Panc1 (cell line): Measurements from ENCODE around the gene FUT7. TPM values are rescaled to one million over a fixed set of nuclear protein-coding genes. Genes with fewer than 3 reads are reported as not detected.

Experiments used
- ATAC-seq: fragments of 200-7000 bp; cut with Tn5 transposase; 2 replicates; pipeline ENCODE4 v1.9.1; 2020; ENCODE audit warnings: mild to moderate bottlenecking, moderate library complexity
- BruUV-seq: library from RNA; stranded (reverse); fragments of 400-500 nt; replicated peaks from 2 replicates; lab custom pipeline; 2021; lab: Mats Ljungman, UMichigan
- CTCF ChIA-PET: fragments of 300-600 bp; sonication (Branson Sonifier 250); formaldehyde crosslinking; loops from one replicate; lab custom pipeline; 2022; ENCODE audit warnings: antibody characterized with exemption; lab: Charles Lee
- POLR2A ChIA-PET: fragments of 300-600 bp; sonication (Branson Sonifier 250); formaldehyde crosslinking; loops from one replicate; lab custom pipeline; 2022; ENCODE audit warnings: antibody characterized with exemption; lab: Charles Lee
- DNase-seq: peaks from one replicate; pipeline ENCODE4 v3.0.0-alpha.2; 2010; ENCODE audit warnings: low read depth, low spot score
- H3K27ac ChIP-seq: 2 replicates; pipeline ENCODE4 v1.5.1; 2011; ENCODE audit warnings: mild to moderate bottlenecking, low read length, inconsistent platforms
- H3K27me3 ChIP-seq: fragments of 200-500 bp; sonication (Bioruptor generic); 2 replicates; pipeline ENCODE4 v1.6.0; 2014; ENCODE audit warnings: low read length, inconsistent platforms; ENCODE audit not compliant: control insufficient read depth, insufficient read depth
- H3K36me3 ChIP-seq: fragments of 200-500 bp; sonication (Bioruptor generic); 2 replicates; pipeline ENCODE4 v1.5.1; 2014; ENCODE audit warnings: inconsistent platforms, mild to moderate bottlenecking, low read length, moderate library complexity; ENCODE audit not compliant: control insufficient read depth, insufficient read depth
- H3K4me1 ChIP-seq: 2 replicates; pipeline ENCODE4 v1.5.1; 2011; ENCODE audit warnings: inconsistent platforms, mild to moderate bottlenecking, low read length, moderate library complexity; ENCODE audit not compliant: control insufficient read depth, insufficient read depth
- H3K4me3 ChIP-seq, 2 experiments: 2 replicates each; pipeline ENCODE4 v1.5.1; 2011 to 2012; ENCODE audit warnings: low read depth in 2 of 2, low read length in 2 of 2, mild to moderate bottlenecking in 2 of 2, inconsistent platforms in 1 of 2, moderate library complexity in 1 of 2
- H3K9me3 ChIP-seq: fragments of 200-500 bp; sonication (Bioruptor generic); 2 replicates; pipeline ENCODE4 v1.5.1; 2014; ENCODE audit warnings: low read depth, mild to moderate bottlenecking, inconsistent platforms, low read length, moderate library complexity; ENCODE audit not compliant: control insufficient read depth, insufficient read depth
- POLR2AphosphoS5 ChIP-seq: IDR thresholded peaks from 2 replicates; pipeline ENCODE4 v1.6.1; 2012; ENCODE audit warnings: mild to moderate bottlenecking, low read depth, low read length, moderate library complexity
- SIN3A ChIP-seq: IDR thresholded peaks from 2 replicates; pipeline ENCODE4 v1.6.1; 2012; ENCODE audit warnings: low read depth, mild to moderate bottlenecking, low read length, moderate library complexity, borderline replicate concordance; ENCODE audit not compliant: insufficient read depth
- TCF7L2 ChIP-seq: IDR thresholded peaks from 2 replicates; pipeline ENCODE4 v1.6.1; 2011; ENCODE audit warnings: mild to moderate bottlenecking, low read depth, low read length, inconsistent platforms
- in situ Hi-C: cut with HindIII; loops from 2 replicates; pipeline ENCODE4 v1.10.0; 2016; ENCODE audit warnings: low sequenced_read_pairs, low pct_unique_long_range_greater_than_20kb
- intact Hi-C: fragments of 100-400 bp; cut with micrococcal nuclease; formaldehyde crosslinking; loops from one replicate; pipeline ENCODE4 v1.10.0; 2022; ENCODE audit not compliant: unreplicated experiment
- total RNA-seq: library from RNA; stranded (reverse); gene quantifications from one replicate; pipeline ENCODE4 v1.2.1, GENCODE V29; 2021; ENCODE audit not compliant: unreplicated experiment
- TF ChIP-seq, protein P1 (sequence below), 2 experiments: IDR thresholded peaks; 2 replicates each; pipeline ENCODE4 v1.6.1; 2011 to 2012; ENCODE audit warnings: low read depth in 2 of 2, control low read depth in 1 of 2, low read length in 1 of 2, mild to moderate bottlenecking in 1 of 2, moderate library complexity in 1 of 2; ENCODE audit not compliant: insufficient read depth in 1 of 2
- TF ChIP-seq, protein P2 (sequence below): fragments of 450-650 bp; IDR thresholded peaks from 2 replicates; pipeline ENCODE4 v1.5.1; 2017; ENCODE audit warnings: mild to moderate bottlenecking

The FUT7 gene
- total RNA-seq, 1 experiment from 2014 or later, result not detected

DNA sequence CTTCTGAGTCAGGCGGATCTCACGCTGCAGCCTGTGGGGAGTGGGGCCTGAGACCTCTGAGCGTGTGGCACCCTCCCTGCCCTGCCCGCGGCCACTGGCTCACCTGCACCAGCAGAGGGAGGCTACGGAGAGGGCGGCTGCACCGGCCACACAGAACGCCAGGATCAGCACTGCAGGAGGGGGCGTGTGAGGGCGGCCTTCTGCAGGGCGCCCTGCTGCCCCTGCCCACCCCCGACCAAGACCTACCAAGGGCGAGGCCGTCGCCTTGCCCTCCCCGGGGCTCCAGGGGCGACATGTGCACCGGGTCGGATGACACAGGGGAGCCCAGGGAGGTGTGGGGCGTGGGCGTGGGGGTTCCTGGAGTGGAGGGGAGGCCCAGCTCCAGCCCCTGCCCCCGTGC, 8.7 kb upstream of the FUT7 start:
- no peaks in the 10 kb centered on the region for H3K9me3 ChIP-seq
- H3K4me1 ChIP-seq, result peaks cover 10% of the 10 kb centered on the region; the same call in 1 of the 2 replicates
- H3K27me3 ChIP-seq, result no peaks in the 10 kb centered on the region
- H3K36me3 ChIP-seq, result no peaks in the 10 kb centered on the region
- H3K4me3 ChIP-seq, result no peak overlapping the region
- BruUV-seq, result no TSS peak
- in situ Hi-C loops, result no loop called here
- intact Hi-C loops, result no loop called here
- ChIA-PET CTCF (no interaction called here), POLR2A (no interaction called here)
- TF ChIP-seq, protein P1, sequence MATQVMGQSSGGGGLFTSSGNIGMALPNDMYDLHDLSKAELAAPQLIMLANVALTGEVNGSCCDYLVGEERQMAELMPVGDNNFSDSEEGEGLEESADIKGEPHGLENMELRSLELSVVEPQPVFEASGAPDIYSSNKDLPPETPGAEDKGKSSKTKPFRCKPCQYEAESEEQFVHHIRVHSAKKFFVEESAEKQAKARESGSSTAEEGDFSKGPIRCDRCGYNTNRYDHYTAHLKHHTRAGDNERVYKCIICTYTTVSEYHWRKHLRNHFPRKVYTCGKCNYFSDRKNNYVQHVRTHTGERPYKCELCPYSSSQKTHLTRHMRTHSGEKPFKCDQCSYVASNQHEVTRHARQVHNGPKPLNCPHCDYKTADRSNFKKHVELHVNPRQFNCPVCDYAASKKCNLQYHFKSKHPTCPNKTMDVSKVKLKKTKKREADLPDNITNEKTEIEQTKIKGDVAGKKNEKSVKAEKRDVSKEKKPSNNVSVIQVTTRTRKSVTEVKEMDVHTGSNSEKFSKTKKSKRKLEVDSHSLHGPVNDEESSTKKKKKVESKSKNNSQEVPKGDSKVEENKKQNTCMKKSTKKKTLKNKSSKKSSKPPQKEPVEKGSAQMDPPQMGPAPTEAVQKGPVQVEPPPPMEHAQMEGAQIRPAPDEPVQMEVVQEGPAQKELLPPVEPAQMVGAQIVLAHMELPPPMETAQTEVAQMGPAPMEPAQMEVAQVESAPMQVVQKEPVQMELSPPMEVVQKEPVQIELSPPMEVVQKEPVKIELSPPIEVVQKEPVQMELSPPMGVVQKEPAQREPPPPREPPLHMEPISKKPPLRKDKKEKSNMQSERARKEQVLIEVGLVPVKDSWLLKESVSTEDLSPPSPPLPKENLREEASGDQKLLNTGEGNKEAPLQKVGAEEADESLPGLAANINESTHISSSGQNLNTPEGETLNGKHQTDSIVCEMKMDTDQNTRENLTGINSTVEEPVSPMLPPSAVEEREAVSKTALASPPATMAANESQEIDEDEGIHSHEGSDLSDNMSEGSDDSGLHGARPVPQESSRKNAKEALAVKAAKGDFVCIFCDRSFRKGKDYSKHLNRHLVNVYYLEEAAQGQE (IDR thresholded peaks at IDR 0.05; ENCODE audit: insufficient read depth in 1 of 2, low read depth in 2 of 2, low read length in 1 of 2), result no peak
- TF ChIP-seq SIN3A, result no peak
- TF ChIP-seq, protein P2, sequence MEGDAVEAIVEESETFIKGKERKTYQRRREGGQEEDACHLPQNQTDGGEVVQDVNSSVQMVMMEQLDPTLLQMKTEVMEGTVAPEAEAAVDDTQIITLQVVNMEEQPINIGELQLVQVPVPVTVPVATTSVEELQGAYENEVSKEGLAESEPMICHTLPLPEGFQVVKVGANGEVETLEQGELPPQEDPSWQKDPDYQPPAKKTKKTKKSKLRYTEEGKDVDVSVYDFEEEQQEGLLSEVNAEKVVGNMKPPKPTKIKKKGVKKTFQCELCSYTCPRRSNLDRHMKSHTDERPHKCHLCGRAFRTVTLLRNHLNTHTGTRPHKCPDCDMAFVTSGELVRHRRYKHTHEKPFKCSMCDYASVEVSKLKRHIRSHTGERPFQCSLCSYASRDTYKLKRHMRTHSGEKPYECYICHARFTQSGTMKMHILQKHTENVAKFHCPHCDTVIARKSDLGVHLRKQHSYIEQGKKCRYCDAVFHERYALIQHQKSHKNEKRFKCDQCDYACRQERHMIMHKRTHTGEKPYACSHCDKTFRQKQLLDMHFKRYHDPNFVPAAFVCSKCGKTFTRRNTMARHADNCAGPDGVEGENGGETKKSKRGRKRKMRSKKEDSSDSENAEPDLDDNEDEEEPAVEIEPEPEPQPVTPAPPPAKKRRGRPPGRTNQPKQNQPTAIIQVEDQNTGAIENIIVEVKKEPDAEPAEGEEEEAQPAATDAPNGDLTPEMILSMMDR, result no peak
- TF ChIP-seq POLR2AphosphoS5, result no peak
- TF ChIP-seq TCF7L2, result no peak
- H3K27ac ChIP-seq, result no peak overlapping the region
- no peak for ATAC-seq
- no peak for DNase-seq

DNA sequence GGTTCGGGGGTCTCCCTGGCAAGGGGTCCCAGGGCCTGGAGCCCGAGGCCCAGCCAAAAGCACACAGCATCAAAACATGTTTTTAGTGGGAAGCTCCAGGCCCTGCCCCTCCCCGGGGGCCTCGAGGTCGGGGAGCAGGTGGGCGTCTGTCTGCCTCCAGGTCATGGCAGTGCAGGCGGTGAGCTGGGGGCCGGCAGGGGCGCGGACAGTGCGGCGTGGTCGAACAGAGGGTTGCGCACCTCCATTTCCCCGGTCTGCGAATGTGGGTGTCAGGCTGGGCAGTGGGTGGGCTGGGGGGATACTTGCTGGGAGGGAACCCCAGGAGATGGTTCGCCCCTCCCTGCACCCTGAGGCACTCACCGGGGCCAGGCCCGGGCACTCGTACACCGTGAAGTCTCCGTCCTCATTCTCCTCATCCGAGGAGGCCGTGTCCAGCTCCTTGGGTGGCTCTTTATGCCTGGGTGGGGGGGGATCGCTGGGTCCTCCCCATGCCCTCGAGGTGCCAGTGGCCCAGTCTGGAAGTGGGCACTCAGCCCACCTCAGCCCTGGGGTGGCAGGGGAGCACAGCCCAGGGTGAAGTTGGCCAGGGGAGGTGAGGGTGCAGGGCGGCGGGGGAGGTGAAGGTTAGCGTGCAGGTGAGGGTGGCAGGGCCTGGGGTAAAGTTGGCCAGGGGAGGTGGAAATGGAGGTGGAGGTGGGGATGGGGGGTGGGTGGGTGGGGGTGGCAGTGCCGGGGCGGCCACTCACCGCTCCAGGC, 7.9 kb upstream of the FUT7 start:
- no peak for ATAC-seq
- no peak for DNase-seq
- intact Hi-C loops, result loop anchor here (10.0 kb wide), 1 partner anchor 95 kb away; the partner anchor contains the start of genes C8G and FBXW5
- no peak overlapping the region for H3K27ac ChIP-seq
- POLR2A ChIA-PET, result no interaction called here
- H3K36me3 ChIP-seq, result no peaks in the 10 kb centered on the region
- no peak overlapping the region for H3K4me3 ChIP-seq
- no TSS peak for BruUV-seq
- CTCF ChIA-PET, result interaction anchor here (0.6 to 1.1 kb wide), 2 partner anchors 14 to 92 kb away, joined by 3 read pairs; no protein-coding TSS in a partner anchor
- in situ Hi-C loops, result no loop called here
- H3K9me3 ChIP-seq, result no peaks in the 10 kb centered on the region
- TF ChIP-seq TCF7L2, result no peak
- TF ChIP-seq, protein P2, result no peak
- TF ChIP-seq, protein P1 (IDR thresholded peaks at IDR 0.05; ENCODE audit: insufficient read depth in 1 of 2, low read depth in 2 of 2, low read length in 1 of 2), result no peak
- TF ChIP-seq SIN3A, result no peak
- no peak for TF ChIP-seq POLR2AphosphoS5
- no peaks in the 10 kb centered on the region for H3K27me3 ChIP-seq
- H3K4me1 ChIP-seq, result peaks cover 9% of the 10 kb centered on the region
